ENCODE measurements around the gene TLE1.

Gene TLE1

GRCh38 chr9:81550207-81550583 is 139.2 kb downstream of the TLE1 start:
- Histone ChIP-seq H3F3A (ENCODE audit: low read depth) (no peaks in the 10 kb centered on the region), H3K4me3 (ENCODE audit: low read length, poor library complexity, severe bottlenecking) (no peak overlapping the region), H3K36me3 (ENCODE audit: insufficient read depth, low read length) (no peaks in the 10 kb centered on the region), H3K9me3 (ENCODE audit: insufficient read depth, low read depth, low read length) (no peaks in the 10 kb centered on the region), H4K20me1 (ENCODE audit: insufficient read depth, low read length, poor library complexity, severe bottlenecking) (no peaks in the 10 kb centered on the region), H3K27me3 (ENCODE audit: insufficient read depth, low read length, poor library complexity, severe bottlenecking) (no peaks in the 10 kb centered on the region), H3K79me2 (ENCODE audit: insufficient read depth, low read length) (no peaks in the 10 kb centered on the region), H3K4me2 (ENCODE audit: low read depth, low read length, poor library complexity, severe bottlenecking) (no peak overlapping the region), H3K4me1 (ENCODE audit: insufficient read depth, low read length, poor library complexity, severe bottlenecking) (no peaks in the 10 kb centered on the region), H3K9me2 (replicated peaks; ENCODE audit: low read depth, low read length) (no peaks in the 10 kb centered on the region), H3K9ac (ENCODE audit: low read depth, low read length, poor library complexity, severe bottlenecking) (no peak overlapping the region), H2AFZ (ENCODE audit: low read length) (no peak overlapping the region)
- TF ChIP-seq, protein P1, sequence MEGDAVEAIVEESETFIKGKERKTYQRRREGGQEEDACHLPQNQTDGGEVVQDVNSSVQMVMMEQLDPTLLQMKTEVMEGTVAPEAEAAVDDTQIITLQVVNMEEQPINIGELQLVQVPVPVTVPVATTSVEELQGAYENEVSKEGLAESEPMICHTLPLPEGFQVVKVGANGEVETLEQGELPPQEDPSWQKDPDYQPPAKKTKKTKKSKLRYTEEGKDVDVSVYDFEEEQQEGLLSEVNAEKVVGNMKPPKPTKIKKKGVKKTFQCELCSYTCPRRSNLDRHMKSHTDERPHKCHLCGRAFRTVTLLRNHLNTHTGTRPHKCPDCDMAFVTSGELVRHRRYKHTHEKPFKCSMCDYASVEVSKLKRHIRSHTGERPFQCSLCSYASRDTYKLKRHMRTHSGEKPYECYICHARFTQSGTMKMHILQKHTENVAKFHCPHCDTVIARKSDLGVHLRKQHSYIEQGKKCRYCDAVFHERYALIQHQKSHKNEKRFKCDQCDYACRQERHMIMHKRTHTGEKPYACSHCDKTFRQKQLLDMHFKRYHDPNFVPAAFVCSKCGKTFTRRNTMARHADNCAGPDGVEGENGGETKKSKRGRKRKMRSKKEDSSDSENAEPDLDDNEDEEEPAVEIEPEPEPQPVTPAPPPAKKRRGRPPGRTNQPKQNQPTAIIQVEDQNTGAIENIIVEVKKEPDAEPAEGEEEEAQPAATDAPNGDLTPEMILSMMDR (conservative IDR thresholded peaks at IDR 0.05; ENCODE audit: low read length): no peak
- TF ChIP-seq EZH2phosphoT487 (IDR thresholded peaks at IDR 0.05; ENCODE audit: borderline replicate concordance): no peak

DNA sequence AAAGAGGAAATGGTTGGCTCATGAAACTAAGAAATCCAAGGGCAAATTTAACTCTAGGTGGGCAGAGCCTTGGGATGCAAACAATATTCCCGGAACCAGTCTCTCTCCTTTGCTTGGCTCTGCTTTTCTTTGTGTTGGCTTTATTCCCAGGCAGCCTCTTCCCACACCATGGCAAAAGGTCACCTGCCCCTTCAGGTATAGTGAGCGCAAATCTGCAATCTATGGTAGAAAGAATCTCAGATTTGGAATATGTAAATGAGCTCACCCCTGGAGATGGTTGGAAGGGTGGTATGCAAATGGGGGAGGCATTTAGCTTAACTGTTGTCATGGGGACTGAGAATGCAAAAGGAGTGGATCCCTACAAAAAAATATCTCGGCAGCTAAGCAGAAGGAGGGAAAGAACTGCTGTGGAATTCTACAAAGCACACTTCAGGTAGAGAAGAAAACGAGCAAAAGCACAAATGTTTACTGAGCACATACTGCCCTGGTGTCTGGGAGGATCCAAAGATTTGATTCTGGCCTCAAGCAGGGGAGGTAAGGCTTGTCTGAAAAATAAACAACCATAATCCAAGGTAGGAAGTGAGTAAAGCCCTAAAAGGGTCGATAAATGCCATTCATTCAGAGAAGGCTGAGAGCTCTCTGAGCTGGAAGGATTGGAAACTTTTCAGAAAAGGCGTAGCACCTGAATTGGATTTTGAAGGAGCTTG is 139.7 kb downstream of the TLE1 start:
- Histone ChIP-seq H3K9ac (ENCODE audit: low read depth, low read length, poor library complexity, severe bottlenecking) (no peak overlapping the region), H3K9me3 (ENCODE audit: insufficient read depth, low read depth, low read length) (no peaks in the 10 kb centered on the region), H4K20me1 (ENCODE audit: insufficient read depth, low read length, poor library complexity, severe bottlenecking) (no peaks in the 10 kb centered on the region), H3F3A (ENCODE audit: low read depth) (no peaks in the 10 kb centered on the region), H3K79me2 (ENCODE audit: insufficient read depth, low read length) (no peaks in the 10 kb centered on the region), H3K4me2 (ENCODE audit: low read depth, low read length, poor library complexity, severe bottlenecking) (no peak overlapping the region), H3K36me3 (ENCODE audit: insufficient read depth, low read length) (no peaks in the 10 kb centered on the region), H3K9me2 (replicated peaks; ENCODE audit: low read depth, low read length) (no peaks in the 10 kb centered on the region), H3K4me3 (ENCODE audit: low read length, poor library complexity, severe bottlenecking) (no peak overlapping the region), H3K27me3 (ENCODE audit: insufficient read depth, low read length, poor library complexity, severe bottlenecking) (no peaks in the 10 kb centered on the region), H3K4me1 (ENCODE audit: insufficient read depth, low read length, poor library complexity, severe bottlenecking) (no peaks in the 10 kb centered on the region), H2AFZ (ENCODE audit: low read length) (no peak overlapping the region)
- no peak for TF ChIP-seq EZH2phosphoT487 (IDR thresholded peaks at IDR 0.05; ENCODE audit: borderline replicate concordance)
- TF ChIP-seq, protein P1 (conservative IDR thresholded peaks at IDR 0.05; ENCODE audit: low read length): no peak

GRCh38 chr9:81548911-81549310 is 140.4 kb downstream of the TLE1 start:
- Histone ChIP-seq H3K4me2 (ENCODE audit: low read depth, low read length, poor library complexity, severe bottlenecking) (no peak overlapping the region), H3K4me1 (ENCODE audit: insufficient read depth, low read length, poor library complexity, severe bottlenecking) (no peaks in the 10 kb centered on the region)

More at GRCh38 chr9:81548911-81549310, 140.4 kb downstream of the TLE1 start:
- Histone ChIP-seq H3F3A (ENCODE audit: low read depth) (no peaks in the 10 kb centered on the region), H3K9me3 (ENCODE audit: insufficient read depth, low read depth, low read length) (no peaks in the 10 kb centered on the region), H4K20me1 (ENCODE audit: insufficient read depth, low read length, poor library complexity, severe bottlenecking) (no peaks in the 10 kb centered on the region), H3K9ac (ENCODE audit: low read depth, low read length, poor library complexity, severe bottlenecking) (no peak overlapping the region), H2AFZ (ENCODE audit: low read length) (no peak overlapping the region), H3K4me3 (ENCODE audit: low read length, poor library complexity, severe bottlenecking) (no peak overlapping the region), H3K36me3 (ENCODE audit: insufficient read depth, low read length) (no peaks in the 10 kb centered on the region), H3K27me3 (ENCODE audit: insufficient read depth, low read length, poor library complexity, severe bottlenecking) (no peaks in the 10 kb centered on the region), H3K79me2 (ENCODE audit: insufficient read depth, low read length) (no peaks in the 10 kb centered on the region), H3K9me2 (replicated peaks; ENCODE audit: low read depth, low read length) (no peaks in the 10 kb centered on the region)
- TF ChIP-seq EZH2phosphoT487 (IDR thresholded peaks at IDR 0.05; ENCODE audit: borderline replicate concordance): no peak
- TF ChIP-seq, protein P1 (conservative IDR thresholded peaks at IDR 0.05; ENCODE audit: low read length): no peak

All from Loucy (cell line).